Kidney (tissue), 14 donors: Measurements from ENCODE around the gene GHRH. TPM values are rescaled to one million over a fixed set of nuclear protein-coding genes. Genes with fewer than 3 reads are reported as not detected.
A peak's percentile ranks its signal among the peaks of the same experiment; 100 is the strongest.

ENCODE experiments used
- DNase-seq, 5 donors: peaks; one replicate each; pipeline ENCODE4 v3.0.0-alpha.2; 2013 to 2020
- FAIRE-seq: peaks from 2 replicates; lab custom pipeline; 2012; peaks lifted over from hg19 to GRCh38; lab: Jason Lieb, UNC
- H3K27ac ChIP-seq, 2 donors: one replicate each; pipeline ENCODE4 v1.7.0; 2013; ENCODE audit warnings: low read depth in 2 of 2, low read length in 2 of 2, inconsistent platforms in 1 of 2
- H3K27me3 ChIP-seq: one replicate; pipeline ENCODE4 v1.7.1; 2013; ENCODE audit warnings: low read length, inconsistent platforms; ENCODE audit not compliant: control insufficient read depth, insufficient read depth
- H3K36me3 ChIP-seq, 3 donors: one replicate each; pipeline versions ENCODE4 v1.7.0 to v1.7.1; 2013; ENCODE audit warnings: low read length in 3 of 3, control low read depth in 1 of 3, inconsistent platforms in 1 of 3; ENCODE audit not compliant: insufficient read depth in 3 of 3, control insufficient read depth in 2 of 3
- H3K4me1 ChIP-seq, 3 donors: one replicate each; pipeline versions ENCODE4 v1.7.0 to v1.7.1; 2013; ENCODE audit warnings: low read length in 3 of 3, inconsistent platforms in 1 of 3, low read depth in 1 of 3; ENCODE audit not compliant: control insufficient read depth in 2 of 3, insufficient read depth in 2 of 3
- H3K4me3 ChIP-seq, 3 donors: one replicate each; pipeline versions ENCODE4 v1.7.0 to v1.8.1; 2013; ENCODE audit warnings: low read length in 3 of 3, control low read depth in 1 of 3, inconsistent platforms in 1 of 3
- H3K9ac ChIP-seq, 3 donors: one replicate each; pipeline versions ENCODE4 v1.7.0 to v1.7.1; 2013; ENCODE audit warnings: low read length in 3 of 3, control low read depth in 1 of 3, inconsistent platforms in 1 of 3
- H3K9me3 ChIP-seq, 3 donors: one replicate each; pipeline versions ENCODE4 v1.7.0 to v1.7.1; 2013; ENCODE audit warnings: low read length in 3 of 3, control low read depth in 1 of 3, inconsistent platforms in 1 of 3; ENCODE audit not compliant: control insufficient read depth in 2 of 3, insufficient read depth in 1 of 3
- intact Hi-C: fragments of 100-400 bp; cut with DNase I; formaldehyde crosslinking; loops from one replicate; pipeline ENCODE4 v1.11.1; 2022
- polyA plus RNA-seq: library from polyadenylated mRNA; stranded (reverse); fragments of 350-450 nt; fragmentation: Illumina TruSeq; extraction: RNeasy Lipid Tissue Mini Kit (QIAGEN cat#74804); gene quantifications from one replicate; pipeline ENCODE4 v1.2.3, GENCODE V29; 2014; ENCODE audit warnings: low read depth, low replicate concordance; ENCODE audit not compliant: insufficient read depth
- total RNA-seq: library from RNA; stranded (reverse); fragmentation: NEBNext Ultra II Directional; extraction: Animal tissue kit (Norgen Biotek cat#: 25700); gene quantifications from one replicate; pipeline ENCODE4 v1.2.1, GENCODE V29; 2021
- TF ChIP-seq, protein P1 (sequence below): IDR thresholded peaks from 3 replicates; pipeline ENCODE4 v1.5.1; 2012; ENCODE audit warnings: mild to moderate bottlenecking, moderate library complexity, borderline replicate concordance; ENCODE audit not compliant: insufficient read depth; ENCODE audit errors: extremely low read depth
- donor health status: control.
- donor health status: control.
- donor health status: control.
- donor health status: control.
- donor health status: control.
- donor health status: DM: yes; HTN: yes; CAD: no.
- donor health status: Normal renal cell carcinoma (clear cell type).

The GHRH gene
- total and polyA plus RNA-seq, 2 donors from 2014 or later: not detected

DNA sequence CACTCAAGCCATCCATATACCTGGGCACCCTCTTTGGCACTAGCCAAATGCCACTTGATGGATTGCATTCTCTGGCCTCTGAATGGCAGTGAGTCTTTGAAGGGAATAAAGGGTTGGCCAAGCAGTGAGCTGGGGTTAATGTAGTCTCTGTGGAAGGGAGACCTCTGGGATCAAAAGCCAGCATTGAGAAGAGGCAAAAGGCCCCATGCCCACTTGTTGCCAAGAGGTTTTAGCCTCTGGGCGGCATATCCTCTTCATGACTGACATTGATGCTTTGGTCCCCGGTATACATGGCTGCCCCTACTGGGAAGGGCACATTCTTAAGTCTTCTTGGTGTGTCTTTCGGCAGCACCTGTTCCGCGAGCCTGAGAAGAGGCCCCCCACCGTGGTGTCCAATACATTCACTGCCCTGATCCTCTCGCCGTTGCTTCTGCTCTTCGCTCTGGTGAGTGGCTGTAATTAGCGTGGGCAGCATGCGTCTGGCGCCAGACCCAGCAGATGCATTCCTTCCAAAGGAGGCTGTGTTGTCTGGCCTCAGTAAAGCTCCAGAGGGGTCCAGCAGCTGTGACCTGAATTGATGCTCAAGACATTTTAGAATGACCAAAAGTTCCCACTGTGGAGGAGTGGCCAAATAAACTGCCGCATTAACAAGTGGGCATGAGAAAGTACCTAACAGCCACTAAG is 29.5 kb downstream of the GHRH start:
- no peak for FAIRE-seq
- intact Hi-C loops: no loop called here
- Histone ChIP-seq H3K27ac (no peak overlapping the region), H3K9ac (no peak overlapping the region), H3K36me3 (peaks cover 16 to 81% (median 58%) of the 10 kb centered on the region in 3 donors), H3K9me3 (no peaks in the 10 kb centered on the region), H3K27me3 (no peaks in the 10 kb centered on the region), H3K4me1 (peaks cover 0 to 10% (median 5%) of the 10 kb centered on the region in 3 donors), H3K4me3 (no peak overlapping the region)
- DNase-seq: peak in 4 of 5 donors; percentile 56 to 91 (median 66)
- TF ChIP-seq, protein P1, sequence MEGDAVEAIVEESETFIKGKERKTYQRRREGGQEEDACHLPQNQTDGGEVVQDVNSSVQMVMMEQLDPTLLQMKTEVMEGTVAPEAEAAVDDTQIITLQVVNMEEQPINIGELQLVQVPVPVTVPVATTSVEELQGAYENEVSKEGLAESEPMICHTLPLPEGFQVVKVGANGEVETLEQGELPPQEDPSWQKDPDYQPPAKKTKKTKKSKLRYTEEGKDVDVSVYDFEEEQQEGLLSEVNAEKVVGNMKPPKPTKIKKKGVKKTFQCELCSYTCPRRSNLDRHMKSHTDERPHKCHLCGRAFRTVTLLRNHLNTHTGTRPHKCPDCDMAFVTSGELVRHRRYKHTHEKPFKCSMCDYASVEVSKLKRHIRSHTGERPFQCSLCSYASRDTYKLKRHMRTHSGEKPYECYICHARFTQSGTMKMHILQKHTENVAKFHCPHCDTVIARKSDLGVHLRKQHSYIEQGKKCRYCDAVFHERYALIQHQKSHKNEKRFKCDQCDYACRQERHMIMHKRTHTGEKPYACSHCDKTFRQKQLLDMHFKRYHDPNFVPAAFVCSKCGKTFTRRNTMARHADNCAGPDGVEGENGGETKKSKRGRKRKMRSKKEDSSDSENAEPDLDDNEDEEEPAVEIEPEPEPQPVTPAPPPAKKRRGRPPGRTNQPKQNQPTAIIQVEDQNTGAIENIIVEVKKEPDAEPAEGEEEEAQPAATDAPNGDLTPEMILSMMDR: no peak

GRCh38 chr20:37230200-37230599 is 31.4 kb downstream of the GHRH start:
- Histone ChIP-seq H3K36me3 (peaks cover 19 to 81% (median 59%) of the 10 kb centered on the region in 3 donors), H3K9ac (no peak overlapping the region), H3K27ac (no peak overlapping the region), H3K4me3 (no peak overlapping the region), H3K27me3 (no peaks in the 10 kb centered on the region), H3K9me3 (no peaks in the 10 kb centered on the region), H3K4me1 (peaks cover 0 to 10% (median 7%) of the 10 kb centered on the region in 3 donors)
- intact Hi-C loops: no loop called here
- DNase-seq: peak in 1 of 5 donors; percentile 9
- FAIRE-seq: no peak
- TF ChIP-seq, protein P1: no peak

- intact Hi-C loops: no loop called here
- H3K9me3 ChIP-seq: no peaks in the 10 kb centered on the region
- no peak overlapping the region for H3K27ac ChIP-seq
- TF ChIP-seq, protein P1: no peak
- H3K27me3 ChIP-seq: no peaks in the 10 kb centered on the region
- peaks cover 19 to 84% (median 62%) of the 10 kb centered on the region in 3 donors for H3K36me3 ChIP-seq
- no peak overlapping the region for H3K9ac ChIP-seq
- peaks cover 0 to 10% (median 7%) of the 10 kb centered on the region in 3 donors for H3K4me1 ChIP-seq
- FAIRE-seq: no peak
- no peak for DNase-seq
- no peak overlapping the region for H3K4me3 ChIP-seq
These were observed 32.3 kb downstream of the GHRH start for GRCh38 chr20:37229357-37229756.
